Activated B cell treated with CpG ODN at 0.5 μM for 24 hours (primary cell): Measurements from ENCODE around the gene TEX44. TPM values are rescaled to one million over a fixed set of nuclear protein-coding genes. Genes with fewer than 3 reads are reported as not detected.
"Not testable (repeated sequence)": the region's sequence is repeated elsewhere in the genome, so short reads cannot be mapped to it uniquely, and the experiment has no call there.

Experiments used
- ATAC-seq: fragments of 200-7000 bp; cut with Tn5 transposase; one replicate; pipeline ENCODE4 v1.10.0; 2021; ENCODE audit warnings: low read depth, mild to moderate bottlenecking, moderate library complexity
- CTCF ChIA-PET: fragments of 350-600 bp; sonication (Branson Sonifier 250); formaldehyde crosslinking; loops from one replicate; lab custom pipeline; 2021; ENCODE audit warnings: antibody characterized with exemption; lab: Charles Lee
- POLR2A ChIA-PET: fragments of 350-600 bp; sonication (Branson Sonifier 250); formaldehyde crosslinking; loops from one replicate; lab custom pipeline; 2021; ENCODE audit warnings: antibody characterized with exemption; lab: Charles Lee
- DNase-seq: peaks from one replicate; pipeline ENCODE4 v3.0.0; 2022
- H3K27ac Mint-ChIP-seq: one replicate; pipeline ENCODE4 v1.8.0; 2020; ENCODE audit warnings: mixed read lengths
- H3K27me3 Mint-ChIP-seq: one replicate; pipeline ENCODE4 v1.8.0; 2021; ENCODE audit warnings: mixed read lengths
- H3K36me3 Mint-ChIP-seq: one replicate; pipeline ENCODE4 v1.8.0; 2021; ENCODE audit warnings: low read depth, mixed read lengths
- H3K4me1 Mint-ChIP-seq: one replicate; pipeline ENCODE4 v1.8.0; 2021; ENCODE audit warnings: mixed read lengths
- H3K4me3 Mint-ChIP-seq: one replicate; pipeline ENCODE4 v1.8.0; 2020; ENCODE audit warnings: mild to moderate bottlenecking, mixed read lengths
- H3K9me3 Mint-ChIP-seq: one replicate; pipeline ENCODE4 v1.8.0; 2020; ENCODE audit warnings: mixed read lengths
- intact Hi-C: fragments of 100-400 bp; cut with micrococcal nuclease; formaldehyde crosslinking; loops from one replicate; pipeline ENCODE4 v1.15.1; 2024
- total RNA-seq: library from RNA; stranded (reverse); gene quantifications from 2 replicates; pipeline ENCODE4 v1.2.3, GENCODE V29; 2022
- TF ChIP-seq, protein P1 (sequence below): fragments of 200-600 bp; IDR thresholded peaks from one replicate; pipeline ENCODE4 v1.8.0; 2022; ENCODE audit warnings: antibody characterized with exemption, mild to moderate bottlenecking

Gene TEX44
- total RNA-seq, 1 donor from 2014 or later, result not detected

DNA sequence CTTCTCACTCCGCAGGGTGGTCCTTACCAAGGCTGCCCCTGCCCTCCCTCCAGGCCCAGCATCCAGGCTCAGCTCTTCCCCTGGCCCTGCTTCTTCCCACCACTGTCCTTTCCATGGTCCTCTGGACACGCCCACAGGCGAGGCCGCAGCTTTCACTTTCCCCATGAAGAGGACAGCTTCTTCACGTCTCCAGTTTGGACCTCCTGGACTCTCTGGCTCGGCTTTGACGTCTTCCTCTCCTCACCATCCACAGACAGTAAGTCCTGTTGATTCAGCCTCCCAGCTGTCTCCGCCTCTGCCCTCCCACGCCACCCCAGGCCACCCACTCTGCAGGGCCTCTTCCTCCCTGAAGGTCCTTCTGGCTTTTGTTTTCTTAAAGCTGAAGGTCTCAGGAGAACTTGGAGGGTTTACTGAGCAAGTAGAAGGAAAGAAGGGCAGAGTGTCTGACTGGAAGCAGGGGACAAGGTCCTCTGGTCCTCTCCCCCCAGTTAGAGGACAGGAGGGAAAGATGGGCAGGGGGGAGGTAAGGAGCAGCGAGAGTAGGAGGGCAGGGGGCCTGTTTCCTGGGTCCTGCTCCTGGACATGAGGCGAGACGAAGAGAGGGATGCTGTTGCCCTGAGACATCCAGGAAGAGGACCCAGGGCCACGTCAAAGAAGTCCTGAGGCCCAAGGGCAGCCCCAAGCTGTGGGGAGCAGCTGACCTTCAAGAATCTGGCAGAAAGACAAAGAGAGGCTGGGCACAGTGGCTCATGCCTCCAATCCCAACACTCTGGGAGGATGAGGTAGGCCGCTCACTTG is 37.7 kb upstream of the TEX44 start:
- Mint-ChIP-seq H3K27ac (peak overlapping the region; percentile 76), H3K36me3 (peaks cover 4% of the 10 kb centered on the region), H3K4me1 (peaks cover 20% of the 10 kb centered on the region), H3K9me3 (peaks cover 7% of the 10 kb centered on the region), H3K4me3 (peak overlapping the region; percentile 72), H3K27me3 (peaks cover 2% of the 10 kb centered on the region)
- DNase-seq, result no peak
- ATAC-seq, result peak; percentile 10
- ChIA-PET POLR2A (interaction anchor here (0.6 to 1.0 kb wide), 3 partner anchors 48 to 312 kb away, joined by 3 to 6 read pairs (median 6); partner anchors contain the start of gene NCL), CTCF (interaction anchor here (1.6 to 5.3 kb wide), 4 partner anchors 13 to 73 kb away, joined by 3 to 37 read pairs (median 20); partner anchors contain the start of gene NMUR1)
- TF ChIP-seq, protein P1, sequence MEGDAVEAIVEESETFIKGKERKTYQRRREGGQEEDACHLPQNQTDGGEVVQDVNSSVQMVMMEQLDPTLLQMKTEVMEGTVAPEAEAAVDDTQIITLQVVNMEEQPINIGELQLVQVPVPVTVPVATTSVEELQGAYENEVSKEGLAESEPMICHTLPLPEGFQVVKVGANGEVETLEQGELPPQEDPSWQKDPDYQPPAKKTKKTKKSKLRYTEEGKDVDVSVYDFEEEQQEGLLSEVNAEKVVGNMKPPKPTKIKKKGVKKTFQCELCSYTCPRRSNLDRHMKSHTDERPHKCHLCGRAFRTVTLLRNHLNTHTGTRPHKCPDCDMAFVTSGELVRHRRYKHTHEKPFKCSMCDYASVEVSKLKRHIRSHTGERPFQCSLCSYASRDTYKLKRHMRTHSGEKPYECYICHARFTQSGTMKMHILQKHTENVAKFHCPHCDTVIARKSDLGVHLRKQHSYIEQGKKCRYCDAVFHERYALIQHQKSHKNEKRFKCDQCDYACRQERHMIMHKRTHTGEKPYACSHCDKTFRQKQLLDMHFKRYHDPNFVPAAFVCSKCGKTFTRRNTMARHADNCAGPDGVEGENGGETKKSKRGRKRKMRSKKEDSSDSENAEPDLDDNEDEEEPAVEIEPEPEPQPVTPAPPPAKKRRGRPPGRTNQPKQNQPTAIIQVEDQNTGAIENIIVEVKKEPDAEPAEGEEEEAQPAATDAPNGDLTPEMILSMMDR, result no peak
- intact Hi-C loops, result loop anchor here (5.0 kb wide), 1 partner anchor 328 kb away; no protein-coding TSS in a partner anchor

DNA sequence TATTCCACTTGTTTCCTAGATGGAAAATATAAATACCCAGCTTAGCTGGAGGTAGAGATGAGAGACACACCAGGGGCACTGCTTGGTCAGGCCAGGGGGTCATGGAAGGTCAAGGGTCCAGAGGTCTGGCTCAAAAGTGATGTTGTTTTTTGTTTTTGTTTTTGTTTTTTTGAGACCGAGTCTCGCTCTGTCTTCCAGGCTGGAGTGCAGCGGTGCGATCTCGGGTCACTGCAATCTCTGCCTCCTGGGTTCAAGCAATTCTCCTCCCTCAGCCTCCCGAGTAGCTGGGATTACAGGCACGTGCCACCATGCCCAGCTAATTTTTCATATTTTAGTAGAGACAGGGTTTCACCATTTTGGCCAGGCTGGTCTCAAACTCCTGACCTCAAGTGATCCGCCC is 36.2 kb upstream of the TEX44 start:
- peaks cover 20% of the 10 kb centered on the region for H3K4me1 Mint-ChIP-seq
- not testable (repeated sequence) for H3K9me3 Mint-ChIP-seq, H3K27ac Mint-ChIP-seq, H3K36me3 Mint-ChIP-seq, H3K4me3 Mint-ChIP-seq, H3K27me3 Mint-ChIP-seq, ATAC-seq, DNase-seq
- intact Hi-C loops, result loop anchor here (2.0 to 5.0 kb wide), 2 partner anchors 329 to 452 kb away; no protein-coding TSS in a partner anchor
- ChIA-PET CTCF (interaction anchor here (1.0 to 5.3 kb wide), 10 partner anchors 10 to 119 kb away, joined by 3 to 37 read pairs (median 4); partner anchors contain the start of gene NMUR1), POLR2A (interaction anchor here (0.6 to 0.7 kb wide), 2 partner anchors 39 to 53 kb away, joined by 3 to 4 read pairs; no protein-coding TSS in a partner anchor)

DNA sequence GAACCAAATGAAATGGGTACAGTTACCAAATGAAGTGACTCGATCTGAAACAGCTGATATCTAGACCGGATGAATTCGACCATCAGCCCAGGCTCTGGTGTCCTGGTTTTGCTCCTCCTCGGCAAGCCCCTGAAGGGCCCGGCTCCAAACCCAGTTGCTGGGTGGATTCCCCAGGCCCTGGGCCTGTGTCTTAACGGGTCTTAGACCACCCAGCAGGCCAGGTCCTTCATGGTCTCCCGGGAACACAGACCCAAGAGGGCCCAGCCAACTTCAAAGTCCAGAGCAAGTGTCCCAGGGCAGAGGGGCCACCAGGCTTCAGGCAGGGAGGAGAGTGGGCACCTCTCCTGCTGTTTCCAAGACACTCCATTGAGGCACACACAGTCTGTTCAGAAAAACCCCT is 35.7 kb upstream of the TEX44 start:
- CTCF ChIA-PET, result interaction anchor here (1.0 to 5.3 kb wide), 8 partner anchors 12 to 75 kb away, joined by 3 to 37 read pairs (median 8); partner anchors contain the start of gene NMUR1
- ATAC-seq, result no peak
- TF ChIP-seq, protein P1, result no peak
- H3K4me3 Mint-ChIP-seq, result no peak overlapping the region
- peaks cover 4% of the 10 kb centered on the region for H3K36me3 Mint-ChIP-seq
- peaks cover 2% of the 10 kb centered on the region for H3K27me3 Mint-ChIP-seq
- POLR2A ChIA-PET, result interaction anchor here (0.8 kb wide), 1 partner anchor 39 kb away, joined by 4 read pairs; no protein-coding TSS in a partner anchor
- H3K9me3 Mint-ChIP-seq, result peaks cover 7% of the 10 kb centered on the region
- no peak for DNase-seq
- H3K27ac Mint-ChIP-seq, result no peak overlapping the region
- intact Hi-C loops, result loop anchor here (2.0 to 5.0 kb wide), 2 partner anchors 330 to 452 kb away; no protein-coding TSS in a partner anchor
- peaks cover 20% of the 10 kb centered on the region for H3K4me1 Mint-ChIP-seq

DNA sequence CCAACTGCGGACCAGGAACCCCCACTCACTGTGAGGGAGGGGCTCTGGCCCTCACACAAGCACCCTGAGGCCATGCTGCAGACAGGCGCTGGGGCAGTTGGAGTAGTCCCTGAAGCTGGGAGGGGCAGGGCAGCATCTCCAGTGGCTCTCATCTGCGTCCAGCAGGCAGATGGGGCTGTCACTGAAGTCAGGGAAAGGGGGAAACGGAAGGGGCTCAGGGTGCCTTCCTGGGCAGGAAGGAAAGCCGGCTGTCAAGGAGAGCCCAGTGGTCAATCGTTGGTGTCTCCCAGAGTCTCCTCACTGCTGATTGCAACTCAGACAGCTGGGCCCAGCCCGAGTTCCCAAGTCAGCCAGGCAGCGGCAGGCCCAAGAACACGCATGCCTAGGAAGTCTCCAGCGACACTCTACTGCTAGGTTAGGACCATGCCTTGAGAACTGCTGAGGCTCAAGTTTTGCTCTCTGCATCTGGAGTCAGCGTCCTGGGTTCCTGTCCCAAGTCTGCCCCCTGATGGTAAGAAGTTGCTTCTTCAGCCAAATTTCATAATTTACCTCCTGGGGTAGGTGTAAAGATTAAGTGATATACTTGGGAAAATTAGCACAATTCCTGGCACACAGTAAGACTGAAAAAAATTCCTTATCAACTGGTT is 35.0 kb upstream of the TEX44 start:
- Mint-ChIP-seq H3K4me1 (peaks cover 20% of the 10 kb centered on the region), H3K36me3 (peaks cover 4% of the 10 kb centered on the region), H3K27ac (no peak overlapping the region), H3K9me3 (peaks cover 6% of the 10 kb centered on the region), H3K27me3 (peaks cover 2% of the 10 kb centered on the region), H3K4me3 (no peak overlapping the region)
- DNase-seq, result no peak
- ChIA-PET POLR2A (interaction anchor here (0.7 to 1.4 kb wide), 4 partner anchors 40 to 94 kb away, joined by 3 to 5 read pairs (median 4); partner anchors contain the start of gene NCL), CTCF (interaction anchor here (1.0 to 5.3 kb wide), 9 partner anchors 11 to 85 kb away, joined by 3 to 37 read pairs (median 5); partner anchors contain the start of gene NMUR1)
- TF ChIP-seq, protein P1, result peak; percentile 27
- ATAC-seq, result peak; percentile 94
- intact Hi-C loops, result loop anchor here (1.0 to 5.0 kb wide), 7 partner anchors 12 to 453 kb away; partner anchors contain the start of gene NMUR1

DNA sequence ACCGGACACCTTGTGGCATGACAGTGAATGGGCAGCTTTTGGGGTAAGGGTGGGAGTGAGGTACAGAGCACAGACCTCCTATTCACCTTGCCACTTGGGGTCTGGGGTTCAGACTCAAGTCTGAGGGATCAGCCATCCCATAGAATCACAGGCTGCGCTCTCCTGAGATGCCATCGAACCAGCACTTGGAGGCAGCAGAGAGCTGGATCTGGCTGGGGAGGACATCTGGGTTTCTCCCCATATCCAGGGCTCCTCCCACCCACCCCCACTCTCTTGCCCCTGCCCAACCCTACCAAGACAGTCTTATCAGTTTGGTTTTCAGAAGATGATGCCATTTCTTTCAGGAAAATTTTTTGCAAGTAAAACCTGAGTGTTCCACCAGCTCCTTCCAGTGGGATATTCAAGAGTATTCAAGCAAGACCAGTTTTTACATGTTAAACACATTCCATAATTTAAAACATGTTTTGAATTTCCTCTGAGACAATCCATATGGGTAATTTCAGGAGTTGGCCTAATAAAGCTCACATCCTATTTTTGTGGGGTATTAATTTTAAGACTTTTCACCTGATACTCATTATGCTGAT is 29.2 kb upstream of the TEX44 start:
- TF ChIP-seq, protein P1, result no peak
- intact Hi-C loops, result loop anchor here (1.0 kb wide), 2 partner anchors 38 to 152 kb away; no protein-coding TSS in a partner anchor
- ATAC-seq, result peak; percentile 78
- Mint-ChIP-seq H3K27ac (no peak overlapping the region), H3K36me3 (no peaks in the 10 kb centered on the region), H3K4me1 (peaks cover under 1% of the 10 kb centered on the region), H3K9me3 (no peaks in the 10 kb centered on the region), H3K4me3 (no peak overlapping the region), H3K27me3 (peaks cover 2% of the 10 kb centered on the region)
- ChIA-PET POLR2A (interaction anchor here (0.5 to 1.0 kb wide), 5 partner anchors 10 to 240 kb away, joined by 4 to 8 read pairs (median 5); no protein-coding TSS in a partner anchor), CTCF (interaction anchor here (0.8 to 2.1 kb wide), 8 partner anchors 17 to 201 kb away, joined by 3 to 10 read pairs (median 4); no protein-coding TSS in a partner anchor)
- DNase-seq, result no peak
